ENCODE measurements around the gene MB21D2.
A peak's percentile ranks its signal among the peaks of the same experiment; 100 is the strongest.

MB21D2 gene

DNA sequence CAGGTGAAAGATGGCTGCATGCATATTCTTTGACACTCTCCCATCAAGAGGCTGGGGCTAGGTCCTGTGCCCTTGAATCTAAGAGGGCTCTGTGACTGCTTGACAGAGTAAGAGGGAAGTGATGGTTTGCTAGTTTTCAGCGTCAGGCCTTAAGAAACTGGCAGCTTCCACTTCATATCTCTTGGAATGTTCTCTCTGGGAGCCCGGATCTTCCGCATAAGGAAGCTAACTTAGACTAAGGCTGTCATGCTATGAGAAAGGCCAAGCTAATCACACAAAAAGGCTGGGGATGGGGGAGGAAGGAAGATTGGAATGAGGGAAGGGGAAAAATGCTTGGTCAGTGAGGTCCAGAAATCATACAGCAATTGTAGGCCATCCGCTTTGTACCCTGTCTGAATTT, 50.0 kb downstream of the MB21D2 start:
- H3K9me3 ChIP-seq (replicated peaks; ENCODE audit: insufficient read depth, low read length) = no peaks in the 10 kb centered on the region
- no peaks in the 10 kb centered on the region for H3K27me3 ChIP-seq (replicated peaks; ENCODE audit: insufficient read depth, low read length)
- no peaks in the 10 kb centered on the region for H3K9me2 ChIP-seq (replicated peaks; ENCODE audit: insufficient read depth, low read length)
- no peak overlapping the region for H3K4me3 ChIP-seq (ENCODE audit: low read length)
- peaks cover 9% of the 10 kb centered on the region for H3F3A ChIP-seq (ENCODE audit: insufficient read depth, low read length)
- no peaks in the 10 kb centered on the region for H3K79me2 ChIP-seq (ENCODE audit: low read length)
- no peak overlapping the region for H3K4me2 ChIP-seq (ENCODE audit: low read depth, low read length)
- no peak overlapping the region for H3K27ac ChIP-seq (ENCODE audit: low read length)
- no peaks in the 10 kb centered on the region for H4K20me1 ChIP-seq (ENCODE audit: insufficient read depth, low read length)
- H2AFZ ChIP-seq (ENCODE audit: low read length) = no peak overlapping the region
- no peak overlapping the region for H3K9ac ChIP-seq (ENCODE audit: low read length)
- H3K4me1 ChIP-seq (ENCODE audit: low read length) = peaks cover 23% of the 10 kb centered on the region
- no peak for DNase-seq
- TF ChIP-seq EZH2 (optimal IDR thresholded peaks at IDR 0.05; ENCODE audit: low read depth, low read length) = no peak
- TF ChIP-seq EZH2phosphoT487 (IDR thresholded peaks at IDR 0.05; ENCODE audit: low read length) = no peak
- TF ChIP-seq, protein P1, sequence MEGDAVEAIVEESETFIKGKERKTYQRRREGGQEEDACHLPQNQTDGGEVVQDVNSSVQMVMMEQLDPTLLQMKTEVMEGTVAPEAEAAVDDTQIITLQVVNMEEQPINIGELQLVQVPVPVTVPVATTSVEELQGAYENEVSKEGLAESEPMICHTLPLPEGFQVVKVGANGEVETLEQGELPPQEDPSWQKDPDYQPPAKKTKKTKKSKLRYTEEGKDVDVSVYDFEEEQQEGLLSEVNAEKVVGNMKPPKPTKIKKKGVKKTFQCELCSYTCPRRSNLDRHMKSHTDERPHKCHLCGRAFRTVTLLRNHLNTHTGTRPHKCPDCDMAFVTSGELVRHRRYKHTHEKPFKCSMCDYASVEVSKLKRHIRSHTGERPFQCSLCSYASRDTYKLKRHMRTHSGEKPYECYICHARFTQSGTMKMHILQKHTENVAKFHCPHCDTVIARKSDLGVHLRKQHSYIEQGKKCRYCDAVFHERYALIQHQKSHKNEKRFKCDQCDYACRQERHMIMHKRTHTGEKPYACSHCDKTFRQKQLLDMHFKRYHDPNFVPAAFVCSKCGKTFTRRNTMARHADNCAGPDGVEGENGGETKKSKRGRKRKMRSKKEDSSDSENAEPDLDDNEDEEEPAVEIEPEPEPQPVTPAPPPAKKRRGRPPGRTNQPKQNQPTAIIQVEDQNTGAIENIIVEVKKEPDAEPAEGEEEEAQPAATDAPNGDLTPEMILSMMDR (IDR thresholded peaks at IDR 0.05; ENCODE audit: low read length) = no peak
- no peaks in the 10 kb centered on the region for H3K36me3 ChIP-seq (replicated peaks; ENCODE audit: insufficient read depth, low read length)

DNA sequence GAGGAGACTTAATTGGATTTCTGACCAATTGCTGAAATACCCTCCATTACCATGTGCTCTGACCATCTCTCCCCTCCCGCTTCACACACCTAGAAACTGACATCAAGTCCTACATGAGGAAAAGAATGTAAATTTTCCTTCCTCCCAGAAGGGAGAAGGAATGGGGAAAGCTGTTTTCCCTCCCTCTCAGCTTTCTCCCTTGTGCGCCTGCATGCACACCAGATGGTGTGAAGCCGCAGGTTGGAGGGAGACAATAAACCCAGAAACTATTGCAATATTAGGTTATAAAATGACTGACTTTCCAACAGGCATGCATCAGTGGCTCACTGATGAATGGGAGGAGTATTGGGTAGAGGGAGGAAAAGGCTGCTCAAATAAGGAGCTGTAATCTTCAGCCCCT, 50.9 kb downstream of the MB21D2 start:
- H3K9me3 ChIP-seq (replicated peaks; ENCODE audit: insufficient read depth, low read length) = no peaks in the 10 kb centered on the region
- H3K9ac ChIP-seq (ENCODE audit: low read length) = no peak overlapping the region
- no peaks in the 10 kb centered on the region for H3K9me2 ChIP-seq (replicated peaks; ENCODE audit: insufficient read depth, low read length)
- H4K20me1 ChIP-seq (ENCODE audit: insufficient read depth, low read length) = no peaks in the 10 kb centered on the region
- H3K4me2 ChIP-seq (ENCODE audit: low read depth, low read length) = no peak overlapping the region
- H3F3A ChIP-seq (ENCODE audit: insufficient read depth, low read length) = peaks cover 10% of the 10 kb centered on the region
- no peaks in the 10 kb centered on the region for H3K27me3 ChIP-seq (replicated peaks; ENCODE audit: insufficient read depth, low read length)
- H3K4me3 ChIP-seq (ENCODE audit: low read length) = no peak overlapping the region
- TF ChIP-seq EZH2phosphoT487 (IDR thresholded peaks at IDR 0.05; ENCODE audit: low read length) = no peak
- TF ChIP-seq EZH2 (optimal IDR thresholded peaks at IDR 0.05; ENCODE audit: low read depth, low read length) = no peak
- TF ChIP-seq, protein P1 (IDR thresholded peaks at IDR 0.05; ENCODE audit: low read length) = no peak
- peaks cover 31% of the 10 kb centered on the region for H3K4me1 ChIP-seq (ENCODE audit: low read length)
- H3K36me3 ChIP-seq (replicated peaks; ENCODE audit: insufficient read depth, low read length) = no peaks in the 10 kb centered on the region
- DNase-seq = no peak
- H2AFZ ChIP-seq (ENCODE audit: low read length) = no peak overlapping the region
- no peak overlapping the region for H3K27ac ChIP-seq (ENCODE audit: low read length)
- H3K79me2 ChIP-seq (ENCODE audit: low read length) = no peaks in the 10 kb centered on the region

DNA sequence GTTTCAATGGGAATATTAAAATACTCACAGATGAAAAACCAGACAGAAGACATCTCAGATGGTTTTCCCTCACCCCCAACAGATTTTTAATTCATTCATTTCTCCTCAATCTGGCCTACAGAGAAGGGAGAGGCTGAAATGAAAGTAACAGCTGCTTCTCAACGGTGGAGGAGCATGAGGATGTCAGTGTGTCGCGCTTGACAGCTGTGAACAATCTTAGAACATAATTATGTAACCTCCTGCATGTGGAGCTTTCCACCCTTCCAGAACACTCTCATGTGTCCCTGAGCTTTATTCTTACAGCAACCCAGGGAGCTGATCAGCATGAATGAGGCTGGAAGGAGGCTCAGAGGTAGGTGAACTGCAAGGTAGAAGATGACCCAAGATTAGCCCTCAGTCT, 52.7 kb downstream of the MB21D2 start:
- no peaks in the 10 kb centered on the region for H3K27me3 ChIP-seq (replicated peaks; ENCODE audit: insufficient read depth, low read length)
- peak overlapping the region; percentile 41; the same call in 1 of the 2 replicates for H3K27ac ChIP-seq (ENCODE audit: low read length)
- H3K36me3 ChIP-seq (replicated peaks; ENCODE audit: insufficient read depth, low read length) = no peaks in the 10 kb centered on the region
- no peaks in the 10 kb centered on the region for H3K9me2 ChIP-seq (replicated peaks; ENCODE audit: insufficient read depth, low read length)
- TF ChIP-seq EZH2phosphoT487 (IDR thresholded peaks at IDR 0.05; ENCODE audit: low read length) (no peak), EZH2 (optimal IDR thresholded peaks at IDR 0.05; ENCODE audit: low read depth, low read length) (no peak)
- TF ChIP-seq, protein P1 (IDR thresholded peaks at IDR 0.05; ENCODE audit: low read length) = no peak
- H3K9me3 ChIP-seq (replicated peaks; ENCODE audit: insufficient read depth, low read length) = no peaks in the 10 kb centered on the region
- DNase-seq = peak; percentile 67
- H3K4me1 ChIP-seq (ENCODE audit: low read length) = peaks cover 34% of the 10 kb centered on the region
- H3K4me3 ChIP-seq (ENCODE audit: low read length) = peak overlapping the region; percentile 2; the same call in 1 of the 2 replicates
- peak overlapping the region; percentile 34 for H3K4me2 ChIP-seq (ENCODE audit: low read depth, low read length)
- H3F3A ChIP-seq (ENCODE audit: insufficient read depth, low read length) = peaks cover 13% of the 10 kb centered on the region
- H4K20me1 ChIP-seq (ENCODE audit: insufficient read depth, low read length) = no peaks in the 10 kb centered on the region
- no peak overlapping the region for H2AFZ ChIP-seq (ENCODE audit: low read length)
- no peaks in the 10 kb centered on the region; the same call in 1 of the 2 replicates for H3K79me2 ChIP-seq (ENCODE audit: low read length)
- 0 out of 2 replicates have a peak overlapping the region, but pooled peaks have one; percentile 2 for H3K9ac ChIP-seq (ENCODE audit: low read length)

All from MM.1S (cell line).